Measurements from ENCODE around the gene NOL4L. TPM values are rescaled to one million over a fixed set of nuclear protein-coding genes. Genes with fewer than 3 reads are reported as not detected.

Gene NOL4L
- total and polyA plus RNA-seq, 10 donors, result 3.4 to 45.4 (median 28.6) TPM

DNA sequence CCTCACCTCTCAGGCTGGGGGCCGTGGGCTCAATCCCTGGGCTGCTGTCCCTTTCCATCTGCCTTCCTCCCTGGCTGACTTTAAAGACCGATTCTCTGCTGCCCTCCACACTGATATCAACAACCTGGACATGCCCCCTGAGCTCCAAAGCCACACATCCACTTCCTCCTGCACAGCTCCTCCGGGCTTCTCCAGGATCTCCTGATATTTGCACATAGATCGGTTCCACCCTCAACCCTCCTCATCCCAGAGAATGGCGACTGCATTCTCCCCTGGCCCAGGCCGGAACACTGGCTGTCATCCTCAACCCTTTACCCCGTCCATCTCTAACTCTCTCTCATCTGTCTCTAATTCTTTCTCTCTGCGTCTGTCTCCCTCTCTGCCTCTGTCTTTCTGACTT is 21.0 kb upstream of the NOL4L start:
- H3K27ac ChIP-seq, result no peak overlapping the region

DNA sequence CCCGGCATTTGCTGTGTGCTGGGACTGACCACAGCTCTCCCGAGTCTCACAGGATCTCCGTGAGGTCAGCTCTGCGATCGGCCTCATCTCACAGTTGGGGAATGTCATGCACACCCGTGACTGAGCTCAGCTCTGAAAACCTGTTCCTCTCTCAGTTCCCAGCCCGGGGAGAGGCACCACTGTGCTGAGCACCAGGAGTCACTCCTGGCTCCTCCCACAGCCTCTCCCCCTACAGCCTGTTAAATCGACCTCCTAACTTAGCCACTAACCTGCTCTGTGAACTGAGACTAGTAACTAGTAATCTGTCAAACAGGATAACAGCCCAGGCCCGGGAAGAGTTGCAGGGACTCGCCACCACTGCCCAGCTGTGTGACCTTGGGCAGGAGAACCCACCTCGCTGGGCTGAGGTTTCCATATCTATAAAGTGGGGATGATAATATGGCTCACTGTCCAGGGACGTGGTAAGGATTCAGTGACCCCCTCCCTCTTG is 20.1 kb upstream of the NOL4L start:
- Histone ChIP-seq H3K27ac (no peak overlapping the region), H3K36me3 (no peaks in the 10 kb centered on the region), H3K9me3 (no peaks in the 10 kb centered on the region), H3K4me1 (peaks cover 4 to 41% (median 18%) of the 10 kb centered on the region in 6 donors), H3K27me3 (replicated peaks in 1 of 7) (peaks cover 0 to 19% (median 0%) of the 10 kb centered on the region in 7 donors), H3K4me3 (no peak overlapping the region)
- TF ChIP-seq POLR2A (IDR thresholded peaks at IDR 0.05), result no peak
- TF ChIP-seq, protein P1, sequence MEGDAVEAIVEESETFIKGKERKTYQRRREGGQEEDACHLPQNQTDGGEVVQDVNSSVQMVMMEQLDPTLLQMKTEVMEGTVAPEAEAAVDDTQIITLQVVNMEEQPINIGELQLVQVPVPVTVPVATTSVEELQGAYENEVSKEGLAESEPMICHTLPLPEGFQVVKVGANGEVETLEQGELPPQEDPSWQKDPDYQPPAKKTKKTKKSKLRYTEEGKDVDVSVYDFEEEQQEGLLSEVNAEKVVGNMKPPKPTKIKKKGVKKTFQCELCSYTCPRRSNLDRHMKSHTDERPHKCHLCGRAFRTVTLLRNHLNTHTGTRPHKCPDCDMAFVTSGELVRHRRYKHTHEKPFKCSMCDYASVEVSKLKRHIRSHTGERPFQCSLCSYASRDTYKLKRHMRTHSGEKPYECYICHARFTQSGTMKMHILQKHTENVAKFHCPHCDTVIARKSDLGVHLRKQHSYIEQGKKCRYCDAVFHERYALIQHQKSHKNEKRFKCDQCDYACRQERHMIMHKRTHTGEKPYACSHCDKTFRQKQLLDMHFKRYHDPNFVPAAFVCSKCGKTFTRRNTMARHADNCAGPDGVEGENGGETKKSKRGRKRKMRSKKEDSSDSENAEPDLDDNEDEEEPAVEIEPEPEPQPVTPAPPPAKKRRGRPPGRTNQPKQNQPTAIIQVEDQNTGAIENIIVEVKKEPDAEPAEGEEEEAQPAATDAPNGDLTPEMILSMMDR (IDR thresholded peaks at IDR 0.05 in 8 of 11, conservative IDR thresholded peaks at IDR 0.05 in 3 of 11), result no peak
- TF ChIP-seq POLR2AphosphoS5 (IDR thresholded peaks at IDR 0.05), result no peak
- 58 to 67% (median 62%) methylated on average over 12 of the region's 12 CpGs for WGBS, 5 donors
- no peak for DNase-seq
- intact Hi-C loops (cut with DNase I; ENCODE audit: low total_unique reads), result no loop called here

More for the DNA sequence above, 21.0 kb upstream of the NOL4L start:
- no peak overlapping the region for H3K4me3 ChIP-seq
- TF ChIP-seq POLR2A (IDR thresholded peaks at IDR 0.05) (no peak), POLR2AphosphoS5 (IDR thresholded peaks at IDR 0.05) (no peak)
- intact Hi-C loops (cut with DNase I; ENCODE audit: low total_unique reads), result no loop called here
- H3K36me3 ChIP-seq, result no peaks in the 10 kb centered on the region
- WGBS, 5 donors, result 63 to 86% (median 67%) methylated on average over 8 of the region's 8 CpGs
- no peak for DNase-seq
- H3K27me3 ChIP-seq (replicated peaks in 1 of 7), result peaks cover 0 to 25% (median 0%) of the 10 kb centered on the region in 7 donors
- H3K9me3 ChIP-seq, result no peaks in the 10 kb centered on the region
- H3K4me1 ChIP-seq, result peaks cover 4 to 50% (median 18%) of the 10 kb centered on the region in 6 donors

DNA sequence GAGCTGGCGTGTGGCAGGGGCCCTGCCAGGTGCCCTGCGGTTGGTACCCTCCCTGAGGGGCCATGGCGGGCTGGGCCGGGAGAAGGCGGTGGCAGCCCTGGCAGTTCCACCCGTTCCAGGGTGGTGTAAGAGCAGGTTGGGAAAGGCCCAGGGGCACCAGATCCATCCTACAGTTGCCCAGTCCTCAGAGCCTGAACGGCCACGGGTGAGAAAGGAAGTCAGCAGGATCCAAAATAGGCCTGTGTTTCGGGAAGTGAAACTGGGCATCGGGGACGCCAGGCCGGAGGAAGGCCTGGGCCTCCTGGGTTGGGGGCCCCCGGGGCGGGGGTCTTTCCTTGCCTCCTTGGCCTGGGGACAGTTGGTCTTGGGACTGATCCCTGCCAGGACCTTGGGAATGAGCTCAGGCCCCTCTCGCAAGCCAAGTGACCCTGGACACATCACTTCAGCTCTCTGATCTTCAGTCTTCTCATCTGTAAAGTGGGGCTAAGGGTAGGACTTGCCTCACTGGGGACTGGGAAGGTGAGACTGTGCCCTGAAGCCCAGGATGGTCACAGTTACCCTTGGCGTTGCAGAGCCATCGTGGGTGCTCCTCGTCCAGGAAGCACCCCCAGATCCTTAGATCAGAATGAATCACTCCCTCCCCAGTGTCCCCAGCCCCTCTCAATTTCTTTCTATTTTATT is 18.1 kb upstream of the NOL4L start:
- 62 to 78% (median 64%) methylated on average over 10 to 18 of the region's 18 CpGs for WGBS, 5 donors
- peaks cover 0 to 17% (median 0%) of the 10 kb centered on the region in 7 donors for H3K27me3 ChIP-seq (replicated peaks in 1 of 7)
- H3K4me1 ChIP-seq, result peaks cover 4 to 41% (median 18%) of the 10 kb centered on the region in 6 donors
- TF ChIP-seq, protein P1 (IDR thresholded peaks at IDR 0.05 in 8 of 11, conservative IDR thresholded peaks at IDR 0.05 in 3 of 11), result no peak
- TF ChIP-seq POLR2AphosphoS5 (IDR thresholded peaks at IDR 0.05), result peak in 1 of 3 donors; percentile 11
- no peaks in the 10 kb centered on the region for H3K36me3 ChIP-seq
- H3K4me3 ChIP-seq, result no peak overlapping the region
- no peak for DNase-seq
- H3K9me3 ChIP-seq, result no peaks in the 10 kb centered on the region
- peak overlapping the region in 4 of 8 donors; percentile 1 to 67 (median 31) for H3K27ac ChIP-seq
- intact Hi-C loops (cut with DNase I; ENCODE audit: low total_unique reads), result no loop called here

DNA sequence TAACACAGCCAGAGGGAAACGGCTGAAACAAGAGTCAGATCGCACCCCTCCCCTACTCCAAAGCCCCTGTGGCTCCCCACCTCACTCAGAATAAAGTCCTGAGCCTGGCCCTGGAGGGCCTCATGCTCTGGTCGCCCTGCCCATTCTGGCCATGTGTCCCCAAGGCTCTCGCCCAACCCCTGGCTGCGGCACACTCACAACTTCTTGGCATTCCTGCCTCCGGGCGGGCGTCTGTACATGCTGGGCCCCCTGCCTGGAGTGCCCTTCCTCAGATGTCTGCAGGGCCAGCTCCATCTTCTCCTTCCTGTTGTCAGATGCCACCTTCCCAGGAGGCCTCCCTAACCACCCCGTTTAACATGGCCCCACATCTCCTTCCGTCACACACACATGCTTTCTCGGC is 17.1 kb upstream of the NOL4L start:
- peaks cover 4 to 41% (median 18%) of the 10 kb centered on the region in 6 donors for H3K4me1 ChIP-seq
- no peaks in the 10 kb centered on the region for H3K9me3 ChIP-seq
- no peak overlapping the region for H3K4me3 ChIP-seq
- peaks cover 0 to 17% (median 0%) of the 10 kb centered on the region in 7 donors for H3K27me3 ChIP-seq (replicated peaks in 1 of 7)
- H3K36me3 ChIP-seq, result no peaks in the 10 kb centered on the region
- TF ChIP-seq POLR2AphosphoS5 (IDR thresholded peaks at IDR 0.05) (no peak), POLR2A (IDR thresholded peaks at IDR 0.05) (no peak)
- TF ChIP-seq, protein P1 (IDR thresholded peaks at IDR 0.05 in 8 of 11, conservative IDR thresholded peaks at IDR 0.05 in 3 of 11), result no peak
- H3K27ac ChIP-seq, result peak overlapping the region in 1 of 8 donors; percentile 67
- WGBS, 5 donors, result 81 to 91% (median 89%) methylated on average over 11 of the region's 11 CpGs
- intact Hi-C loops (cut with DNase I; ENCODE audit: low total_unique reads), result no loop called here
- no peak for DNase-seq
